ENCODE measurements around the gene SMIM43.

The SMIM43 gene

GRCh38 chr4:121794505-121795188 lies 29.7 kb upstream of the SMIM43 start:
- H3K9me3 ChIP-seq (ENCODE audit: control insufficient read depth in 1 of 2, low read length in 2 of 2), result no peaks in the 10 kb centered on the region
- no peaks in the 10 kb centered on the region for H3K36me3 ChIP-seq (ENCODE audit: control insufficient read depth in 1 of 2, insufficient read depth in 2 of 2, low read length in 2 of 2)
- H3K4me1 ChIP-seq (ENCODE audit: control insufficient read depth in 1 of 2, insufficient read depth in 2 of 2, low read length in 2 of 2), result no peaks in the 10 kb centered on the region
- H3K27ac ChIP-seq (ENCODE audit: low read length), result no peak overlapping the region
- no peak overlapping the region for H3K4me3 ChIP-seq (ENCODE audit: low read depth in 1 of 2, low read length in 2 of 2)
- H3K27me3 ChIP-seq (ENCODE audit: low read depth, low read length), result no peaks in the 10 kb centered on the region

- H3K27ac ChIP-seq (ENCODE audit: low read length), result no peak overlapping the region
- no peaks in the 10 kb centered on the region for H3K36me3 ChIP-seq (ENCODE audit: control insufficient read depth in 1 of 2, insufficient read depth in 2 of 2, low read length in 2 of 2)
- no peaks in the 10 kb centered on the region for H3K27me3 ChIP-seq (ENCODE audit: low read depth, low read length)
- H3K9me3 ChIP-seq (ENCODE audit: control insufficient read depth in 1 of 2, low read length in 2 of 2), result no peaks in the 10 kb centered on the region
- no peak overlapping the region for H3K4me3 ChIP-seq (ENCODE audit: low read depth in 1 of 2, low read length in 2 of 2)
- no peaks in the 10 kb centered on the region for H3K4me1 ChIP-seq (ENCODE audit: control insufficient read depth in 1 of 2, insufficient read depth in 2 of 2, low read length in 2 of 2)
Measured at GRCh38 chr4:121792966-121793365, 28.0 kb upstream of the SMIM43 start.

- Histone ChIP-seq H3K4me3 (ENCODE audit: low read depth in 1 of 2, low read length in 2 of 2) (no peak overlapping the region), H3K27ac (ENCODE audit: low read length) (no peak overlapping the region), H3K27me3 (ENCODE audit: low read depth, low read length) (no peaks in the 10 kb centered on the region), H3K36me3 (ENCODE audit: control insufficient read depth in 1 of 2, insufficient read depth in 2 of 2, low read length in 2 of 2) (no peaks in the 10 kb centered on the region), H3K4me1 (ENCODE audit: control insufficient read depth in 1 of 2, insufficient read depth in 2 of 2, low read length in 2 of 2) (no peaks in the 10 kb centered on the region), H3K9me3 (ENCODE audit: control insufficient read depth in 1 of 2, low read length in 2 of 2) (no peaks in the 10 kb centered on the region)
Measured at GRCh38 chr4:121791481-121791880, 26.5 kb upstream of the SMIM43 start.

- Histone ChIP-seq H3K4me1 (ENCODE audit: control insufficient read depth in 1 of 2, insufficient read depth in 2 of 2, low read length in 2 of 2) (no peaks in the 10 kb centered on the region), H3K27ac (ENCODE audit: low read length) (no peak overlapping the region), H3K36me3 (ENCODE audit: control insufficient read depth in 1 of 2, insufficient read depth in 2 of 2, low read length in 2 of 2) (no peaks in the 10 kb centered on the region), H3K27me3 (ENCODE audit: low read depth, low read length) (no peaks in the 10 kb centered on the region), H3K4me3 (ENCODE audit: low read depth in 1 of 2, low read length in 2 of 2) (no peak overlapping the region), H3K9me3 (ENCODE audit: control insufficient read depth in 1 of 2, low read length in 2 of 2) (no peaks in the 10 kb centered on the region)
Measured at GRCh38 chr4:121790976-121791375, 26.0 kb upstream of the SMIM43 start.

- H3K36me3 ChIP-seq (ENCODE audit: control insufficient read depth in 1 of 2, insufficient read depth in 2 of 2, low read length in 2 of 2), result no peaks in the 10 kb centered on the region
- H3K4me1 ChIP-seq (ENCODE audit: control insufficient read depth in 1 of 2, insufficient read depth in 2 of 2, low read length in 2 of 2), result no peaks in the 10 kb centered on the region
- no peaks in the 10 kb centered on the region for H3K27me3 ChIP-seq (ENCODE audit: low read depth, low read length)
- H3K4me3 ChIP-seq (ENCODE audit: low read depth in 1 of 2, low read length in 2 of 2), result no peak overlapping the region
- no peak overlapping the region for H3K27ac ChIP-seq (ENCODE audit: low read length)
- no peaks in the 10 kb centered on the region for H3K9me3 ChIP-seq (ENCODE audit: control insufficient read depth in 1 of 2, low read length in 2 of 2)
Measured at GRCh38 chr4:121789960-121790829, 25.2 kb upstream of the SMIM43 start.

GRCh38 chr4:121789455-121789854 lies 24.5 kb upstream of the SMIM43 start:
- H3K36me3 ChIP-seq (ENCODE audit: control insufficient read depth in 1 of 2, insufficient read depth in 2 of 2, low read length in 2 of 2), result no peaks in the 10 kb centered on the region
- H3K27ac ChIP-seq (ENCODE audit: low read length), result no peak overlapping the region
- H3K27me3 ChIP-seq (ENCODE audit: low read depth, low read length), result no peaks in the 10 kb centered on the region

GRCh38 chr4:121788896-121789295 lies 23.9 kb upstream of the SMIM43 start:
- Histone ChIP-seq H3K27me3 (ENCODE audit: low read depth, low read length) (no peaks in the 10 kb centered on the region), H3K4me1 (ENCODE audit: control insufficient read depth in 1 of 2, insufficient read depth in 2 of 2, low read length in 2 of 2) (no peaks in the 10 kb centered on the region), H3K36me3 (ENCODE audit: control insufficient read depth in 1 of 2, insufficient read depth in 2 of 2, low read length in 2 of 2) (no peaks in the 10 kb centered on the region), H3K27ac (ENCODE audit: low read length) (no peak overlapping the region), H3K9me3 (ENCODE audit: control insufficient read depth in 1 of 2, low read length in 2 of 2) (peaks cover 0 to 4% of the 10 kb centered on the region in 2 donors), H3K4me3 (ENCODE audit: low read depth in 1 of 2, low read length in 2 of 2) (no peak overlapping the region)

More at GRCh38 chr4:121789455-121789854, 24.5 kb upstream of the SMIM43 start:
- H3K9me3 ChIP-seq (ENCODE audit: control insufficient read depth in 1 of 2, low read length in 2 of 2), result peaks cover 0 to under 1% of the 10 kb centered on the region in 2 donors
- H3K4me1 ChIP-seq (ENCODE audit: control insufficient read depth in 1 of 2, insufficient read depth in 2 of 2, low read length in 2 of 2), result no peaks in the 10 kb centered on the region
- no peak overlapping the region for H3K4me3 ChIP-seq (ENCODE audit: low read depth in 1 of 2, low read length in 2 of 2)

GRCh38 chr4:121786221-121786620 lies 21.3 kb upstream of the SMIM43 start:
- Histone ChIP-seq H3K27me3 (ENCODE audit: low read depth, low read length) (no peaks in the 10 kb centered on the region), H3K4me1 (ENCODE audit: control insufficient read depth in 1 of 2, insufficient read depth in 2 of 2, low read length in 2 of 2) (no peaks in the 10 kb centered on the region), H3K9me3 (ENCODE audit: control insufficient read depth in 1 of 2, low read length in 2 of 2) (peaks cover 0 to 4% of the 10 kb centered on the region in 2 donors), H3K4me3 (ENCODE audit: low read depth in 1 of 2, low read length in 2 of 2) (no peak overlapping the region), H3K36me3 (ENCODE audit: control insufficient read depth in 1 of 2, insufficient read depth in 2 of 2, low read length in 2 of 2) (no peaks in the 10 kb centered on the region), H3K27ac (ENCODE audit: low read length) (no peak overlapping the region)

- Histone ChIP-seq H3K4me3 (ENCODE audit: low read depth in 1 of 2, low read length in 2 of 2) (no peak overlapping the region), H3K4me1 (ENCODE audit: control insufficient read depth in 1 of 2, insufficient read depth in 2 of 2, low read length in 2 of 2) (no peaks in the 10 kb centered on the region), H3K27ac (ENCODE audit: low read length) (no peak overlapping the region), H3K9me3 (ENCODE audit: control insufficient read depth in 1 of 2, low read length in 2 of 2) (peaks cover 0 to 4% of the 10 kb centered on the region in 2 donors), H3K27me3 (ENCODE audit: low read depth, low read length) (no peaks in the 10 kb centered on the region), H3K36me3 (ENCODE audit: control insufficient read depth in 1 of 2, insufficient read depth in 2 of 2, low read length in 2 of 2) (no peaks in the 10 kb centered on the region)
Measured at GRCh38 chr4:121785479-121785878, 20.5 kb upstream of the SMIM43 start.

GRCh38 chr4:121784975-121785374 lies 20.0 kb upstream of the SMIM43 start:
- H3K36me3 ChIP-seq (ENCODE audit: control insufficient read depth in 1 of 2, insufficient read depth in 2 of 2, low read length in 2 of 2), result no peaks in the 10 kb centered on the region
- H3K27me3 ChIP-seq (ENCODE audit: low read depth, low read length), result no peaks in the 10 kb centered on the region
- peaks cover 0 to 4% of the 10 kb centered on the region in 2 donors for H3K9me3 ChIP-seq (ENCODE audit: control insufficient read depth in 1 of 2, low read length in 2 of 2)
- no peak overlapping the region for H3K27ac ChIP-seq (ENCODE audit: low read length)
- H3K4me3 ChIP-seq (ENCODE audit: low read depth in 1 of 2, low read length in 2 of 2), result no peak overlapping the region
- no peaks in the 10 kb centered on the region for H3K4me1 ChIP-seq (ENCODE audit: control insufficient read depth in 1 of 2, insufficient read depth in 2 of 2, low read length in 2 of 2)

GRCh38 chr4:121784401-121784800 lies 19.4 kb upstream of the SMIM43 start:
- no peaks in the 10 kb centered on the region for H3K27me3 ChIP-seq (ENCODE audit: low read depth, low read length)
- H3K4me1 ChIP-seq (ENCODE audit: control insufficient read depth in 1 of 2, insufficient read depth in 2 of 2, low read length in 2 of 2), result no peaks in the 10 kb centered on the region
- no peaks in the 10 kb centered on the region for H3K36me3 ChIP-seq (ENCODE audit: control insufficient read depth in 1 of 2, insufficient read depth in 2 of 2, low read length in 2 of 2)
- no peak overlapping the region for H3K4me3 ChIP-seq (ENCODE audit: low read depth in 1 of 2, low read length in 2 of 2)
- no peak overlapping the region for H3K27ac ChIP-seq (ENCODE audit: low read length)
- H3K9me3 ChIP-seq (ENCODE audit: control insufficient read depth in 1 of 2, low read length in 2 of 2), result peaks cover 0 to 4% of the 10 kb centered on the region in 2 donors

Data from muscle layer of duodenum (tissue), 2 donors.